Stomach (tissue), 4 donors: ENCODE results near the gene CEP78.

ENCODE experiments used
- POLR2A ChIP-seq, 4 donors: fragments of 450-650 bp; IDR thresholded peaks; one replicate each; pipeline ENCODE4 v1.6.1; 2016; ENCODE audit warnings: antibody characterized with exemption in 4 of 4, control low read depth in 2 of 4, mild to moderate bottlenecking in 1 of 4, moderate library complexity in 1 of 4
- POLR2AphosphoS5 ChIP-seq, 3 donors: sonication (generic); formaldehyde crosslinking; IDR thresholded peaks; one replicate each; pipeline ENCODE4 v1.6.1; 2016; ENCODE audit warnings: antibody characterized with exemption in 3 of 3
- TF ChIP-seq, protein P1 (sequence below), 7 experiments: fragments of 450-650 bp in 4 of 7; fragments of 200-600 bp in 3 of 7; sonication (generic) in 3 of 7; IDR thresholded peaks; one replicate each; pipeline ENCODE4 v1.5.1; 2016 to 2019; ENCODE audit warnings: antibody characterized with exemption in 7 of 7, control low read depth in 2 of 7, mild to moderate bottlenecking in 1 of 7

DNA sequence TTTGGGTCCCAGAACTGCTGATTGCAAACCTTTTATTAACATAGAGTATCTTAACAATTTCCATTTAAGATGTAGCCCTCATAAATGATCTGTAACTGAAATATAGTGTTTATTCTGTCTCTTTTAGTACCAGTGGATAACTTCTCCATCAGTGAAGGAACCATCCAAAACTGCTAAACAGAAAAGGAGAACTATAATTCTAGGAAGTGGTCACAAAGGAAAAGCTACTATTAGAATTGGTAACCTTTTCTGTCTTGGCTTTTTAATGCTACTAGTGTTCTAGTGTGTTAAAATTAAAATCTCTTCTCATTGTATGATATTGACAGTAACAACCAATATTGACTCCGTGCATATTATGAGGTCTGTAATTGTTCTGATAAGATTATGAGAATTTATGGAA is 12.8 kb downstream of the CEP78 start:
- TF ChIP-seq, protein P1, sequence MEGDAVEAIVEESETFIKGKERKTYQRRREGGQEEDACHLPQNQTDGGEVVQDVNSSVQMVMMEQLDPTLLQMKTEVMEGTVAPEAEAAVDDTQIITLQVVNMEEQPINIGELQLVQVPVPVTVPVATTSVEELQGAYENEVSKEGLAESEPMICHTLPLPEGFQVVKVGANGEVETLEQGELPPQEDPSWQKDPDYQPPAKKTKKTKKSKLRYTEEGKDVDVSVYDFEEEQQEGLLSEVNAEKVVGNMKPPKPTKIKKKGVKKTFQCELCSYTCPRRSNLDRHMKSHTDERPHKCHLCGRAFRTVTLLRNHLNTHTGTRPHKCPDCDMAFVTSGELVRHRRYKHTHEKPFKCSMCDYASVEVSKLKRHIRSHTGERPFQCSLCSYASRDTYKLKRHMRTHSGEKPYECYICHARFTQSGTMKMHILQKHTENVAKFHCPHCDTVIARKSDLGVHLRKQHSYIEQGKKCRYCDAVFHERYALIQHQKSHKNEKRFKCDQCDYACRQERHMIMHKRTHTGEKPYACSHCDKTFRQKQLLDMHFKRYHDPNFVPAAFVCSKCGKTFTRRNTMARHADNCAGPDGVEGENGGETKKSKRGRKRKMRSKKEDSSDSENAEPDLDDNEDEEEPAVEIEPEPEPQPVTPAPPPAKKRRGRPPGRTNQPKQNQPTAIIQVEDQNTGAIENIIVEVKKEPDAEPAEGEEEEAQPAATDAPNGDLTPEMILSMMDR (IDR thresholded peaks at IDR 0.05), result no peak
- TF ChIP-seq POLR2A (IDR thresholded peaks at IDR 0.05) (no peak), POLR2AphosphoS5 (IDR thresholded peaks at IDR 0.05) (no peak)
